Pons (tissue), 1 donor: Measurements from ENCODE around the gene FOSL1.

Source experiments
- DNase-seq: peaks from one replicate; pipeline ENCODE4 v3.0.0-alpha.2; 2016; ENCODE audit warnings: low spot score

FOSL1 gene

DNA sequence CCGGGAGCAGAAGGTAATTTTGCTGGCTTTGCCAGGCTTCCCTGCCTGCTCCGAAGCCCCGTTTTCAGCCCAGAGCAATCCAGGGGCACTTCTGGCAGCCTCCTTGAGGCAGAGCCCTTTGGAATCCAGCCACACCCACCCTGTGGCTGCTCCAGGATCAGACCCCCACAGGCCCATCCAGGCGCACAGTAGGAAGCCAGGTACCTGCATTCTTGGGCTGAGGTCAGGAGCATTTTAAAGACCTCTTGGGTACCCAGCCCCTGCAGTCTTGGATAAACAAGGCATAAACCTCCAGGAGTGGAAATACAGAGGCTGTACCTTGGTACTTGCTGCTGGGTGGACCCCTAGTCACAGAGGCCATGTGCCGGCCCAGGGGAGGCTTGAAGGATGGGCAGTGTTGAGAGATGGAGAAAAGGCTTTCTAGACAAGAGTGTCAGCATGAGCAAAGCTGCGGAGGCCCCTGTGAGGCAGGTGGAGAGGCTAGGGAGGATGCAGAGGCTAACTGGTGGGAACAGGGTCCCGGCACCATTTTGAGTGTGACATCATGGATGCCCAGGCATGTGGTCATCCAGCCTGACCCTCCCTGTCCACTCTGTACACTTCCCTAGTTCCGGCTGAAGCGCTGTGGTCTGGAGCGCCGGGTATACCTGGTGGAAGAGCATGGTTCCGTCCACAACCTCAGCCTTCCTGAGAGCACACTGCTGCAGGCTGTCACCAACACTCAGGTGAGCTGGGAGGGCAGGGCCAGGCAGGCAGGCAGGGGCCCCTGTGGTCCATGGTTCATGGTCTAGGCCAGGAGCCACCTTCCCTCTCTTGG lies 36.1 kb downstream of the FOSL1 start:
- DNase-seq: no peak

DNA sequence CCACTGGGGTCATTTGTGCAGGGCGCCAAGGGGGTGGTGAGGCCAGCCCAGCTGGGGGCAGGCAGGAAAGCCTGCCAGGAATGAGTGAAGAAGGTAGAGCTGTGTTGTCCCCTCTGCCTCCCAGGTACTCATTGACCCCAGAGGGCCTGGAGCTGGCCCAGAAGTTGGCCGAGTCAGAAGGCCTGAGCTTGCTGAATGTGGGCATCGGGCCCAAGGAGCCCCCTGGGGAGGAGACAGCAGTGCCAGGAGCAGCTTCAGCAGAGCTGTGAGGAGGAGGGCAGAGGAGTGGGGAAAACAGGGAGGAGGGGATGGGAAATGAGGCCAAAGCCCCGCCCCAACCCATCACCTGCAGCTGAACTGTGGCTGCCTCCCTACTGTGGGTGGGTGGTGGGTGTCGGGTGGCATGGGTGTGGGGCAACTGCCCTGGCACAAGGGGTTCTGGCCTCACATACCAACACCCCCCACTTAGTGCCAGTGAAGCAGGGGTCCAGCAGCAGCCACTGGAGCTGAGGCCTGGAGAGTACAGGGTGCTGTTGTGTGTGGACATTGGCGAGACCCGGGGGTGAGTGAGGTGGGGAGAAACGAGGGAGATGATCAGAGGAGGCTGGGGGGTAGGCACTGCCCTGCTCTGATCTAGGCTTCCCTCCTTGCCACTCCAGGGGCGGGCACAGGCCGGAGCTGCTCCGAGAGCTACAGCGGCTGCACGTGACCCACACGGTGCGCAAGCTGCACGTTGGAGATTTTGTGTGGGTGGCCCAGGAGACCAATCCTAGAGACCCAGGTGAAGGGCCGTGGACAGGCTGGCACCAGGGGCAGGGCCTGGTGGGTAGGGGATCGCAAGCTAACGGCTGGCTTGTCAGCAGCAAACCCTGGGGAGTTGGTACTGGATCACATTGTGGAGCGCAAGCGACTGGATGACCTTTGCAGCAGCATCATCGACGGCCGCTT lies 37.0 kb downstream of the FOSL1 start:
- no peak for DNase-seq

DNA sequence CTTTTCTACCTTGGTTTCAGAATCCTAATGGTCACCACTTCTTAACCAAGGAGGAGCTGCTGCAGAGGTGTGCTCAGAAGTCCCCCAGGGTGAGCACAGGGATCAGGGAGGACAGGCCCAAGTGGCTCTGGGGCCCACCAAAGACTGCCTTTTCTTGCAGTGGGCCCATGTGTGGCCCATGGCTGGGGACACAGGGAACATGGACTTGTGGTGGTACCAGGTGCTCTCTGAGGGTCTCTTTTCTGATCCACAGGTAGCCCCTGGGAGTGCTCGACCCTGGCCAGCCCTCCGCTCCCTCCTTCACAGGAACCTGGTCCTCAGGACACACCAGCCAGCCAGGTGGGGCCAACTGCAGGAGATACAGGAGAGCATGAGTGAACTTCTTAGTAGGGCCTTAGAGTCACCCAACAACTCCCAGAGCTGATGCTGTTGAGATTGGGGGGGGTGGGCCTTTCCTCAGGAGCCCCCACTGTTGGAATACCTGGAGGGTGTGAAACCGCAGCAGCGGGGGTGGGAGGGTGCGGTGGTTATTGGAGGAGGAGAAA lies 37.9 kb downstream of the FOSL1 start:
- no peak for DNase-seq

DNA sequence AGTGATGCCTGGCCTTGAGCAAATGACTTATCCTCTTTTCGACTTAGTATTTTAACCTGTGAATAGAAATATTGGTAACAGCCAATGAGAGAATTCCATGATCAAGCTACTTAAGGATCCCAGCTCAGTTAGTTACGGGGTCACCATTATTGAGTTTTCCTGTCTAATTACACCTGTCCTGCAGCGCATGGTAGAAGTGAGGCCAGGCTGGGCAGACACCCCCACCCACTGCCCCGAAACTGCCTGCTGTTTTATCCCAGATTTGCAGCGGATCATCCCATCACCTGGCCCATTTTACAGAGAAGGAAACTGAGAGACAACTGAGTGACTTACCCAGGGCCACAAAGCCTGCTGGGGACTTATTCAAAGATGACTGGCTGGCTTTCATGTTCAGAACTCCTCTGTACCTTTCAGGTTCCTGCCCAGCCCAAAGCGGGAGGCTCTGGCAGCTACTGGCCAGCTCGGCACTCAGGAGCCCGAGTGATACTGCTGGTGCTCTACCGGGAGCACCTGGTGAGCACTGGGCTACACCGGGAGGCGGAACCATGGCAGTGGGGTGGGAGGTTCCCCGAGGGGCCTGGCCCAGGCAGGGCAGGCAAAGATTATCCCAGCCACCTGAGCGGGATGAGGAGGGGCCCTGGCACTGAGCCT lies 38.5 kb downstream of the FOSL1 start:
- DNase-seq: no peak

DNA sequence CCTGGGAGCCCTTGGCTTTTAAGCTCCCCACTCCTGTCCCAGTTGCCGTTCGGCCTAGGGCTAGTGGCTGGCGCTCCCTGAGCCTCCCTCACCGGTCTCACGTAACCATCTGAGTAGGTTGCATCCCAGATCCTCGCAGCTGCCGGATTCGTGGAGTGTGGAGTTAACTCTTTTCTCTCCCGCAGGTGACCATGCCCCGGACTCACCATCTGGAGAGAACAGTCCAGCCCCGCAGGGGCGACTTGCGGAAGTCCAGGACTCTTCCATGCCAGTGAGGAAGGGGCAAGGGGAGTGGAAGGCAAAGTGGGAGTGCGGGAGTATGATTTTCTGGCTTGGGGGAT lies 39.1 kb downstream of the FOSL1 start:
- no peak for DNase-seq

DNA sequence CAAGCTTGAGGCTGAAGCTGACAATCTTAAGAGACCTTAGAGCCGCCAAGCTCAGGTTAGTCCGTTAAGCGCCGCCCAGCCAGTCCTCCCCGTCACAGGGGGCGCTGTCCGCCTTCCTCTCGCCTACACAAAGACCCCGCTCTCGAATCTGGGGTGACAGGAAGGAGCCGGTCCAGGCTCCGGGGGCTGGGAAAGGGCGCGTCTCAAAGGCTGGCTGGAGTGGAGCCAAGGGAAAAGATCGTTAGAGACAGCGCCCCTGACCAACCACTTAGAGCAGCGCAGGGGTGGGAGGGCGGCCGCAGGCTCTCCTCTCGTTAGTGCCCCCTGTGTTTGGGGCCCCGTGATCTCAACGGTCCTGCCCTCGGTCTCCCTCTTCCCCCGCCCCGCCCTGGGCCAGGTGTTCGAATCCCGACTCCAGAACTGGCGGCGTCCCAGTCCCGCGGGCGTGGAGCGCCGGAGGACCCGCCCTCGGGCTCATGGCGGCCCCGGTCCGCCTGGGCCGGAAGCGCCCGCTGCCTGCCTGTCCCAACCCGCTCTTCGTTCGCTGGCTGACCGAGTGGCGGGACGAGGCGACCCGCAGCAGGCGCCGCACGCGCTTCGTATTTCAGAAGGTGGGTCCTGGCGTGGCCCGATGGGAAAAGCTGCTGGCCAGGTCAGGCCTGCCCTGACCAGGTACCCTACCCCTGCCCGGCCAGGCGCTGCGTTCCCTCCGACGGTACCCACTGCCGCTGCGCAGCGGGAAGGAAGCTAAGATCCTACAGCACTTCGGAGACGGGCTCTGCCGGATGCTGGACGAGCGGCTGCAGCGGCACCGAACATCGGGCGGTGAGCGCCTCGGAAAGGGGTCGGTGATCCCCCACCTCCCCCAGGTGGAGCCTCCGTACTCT lies 39.7 kb downstream of the FOSL1 start, which contains the start of gene MUS81:
MUS81 (plus strand) TSS at position 156 of the 887 bp plus-strand sequence; CDS start at position 477, 321 bp downstream.
- DNase-seq: peak; percentile 93

DNA sequence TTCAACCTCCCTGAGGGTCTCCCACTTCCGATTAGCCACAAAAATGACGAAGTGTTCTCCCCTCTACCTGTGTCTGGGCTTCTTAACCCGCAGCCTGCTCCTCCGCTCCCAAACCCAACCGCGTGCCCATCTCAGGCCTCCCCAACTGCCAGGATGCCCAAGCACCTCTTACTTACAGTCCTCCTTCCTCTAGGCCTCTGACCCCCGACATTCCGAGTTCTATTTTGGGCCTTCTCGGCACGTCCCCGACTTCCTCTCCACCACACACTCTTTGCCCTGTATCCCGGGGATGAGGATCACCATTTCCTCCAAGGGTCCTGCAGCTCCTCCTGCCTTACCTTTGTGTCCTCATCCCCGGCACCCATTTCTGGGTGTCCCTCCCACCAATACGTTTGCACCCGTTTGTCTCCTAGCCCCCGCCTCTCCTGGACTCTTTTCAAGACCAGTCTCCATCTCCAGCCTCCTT lies 40.3 kb downstream of the FOSL1 start:
- no peak for DNase-seq

DNA sequence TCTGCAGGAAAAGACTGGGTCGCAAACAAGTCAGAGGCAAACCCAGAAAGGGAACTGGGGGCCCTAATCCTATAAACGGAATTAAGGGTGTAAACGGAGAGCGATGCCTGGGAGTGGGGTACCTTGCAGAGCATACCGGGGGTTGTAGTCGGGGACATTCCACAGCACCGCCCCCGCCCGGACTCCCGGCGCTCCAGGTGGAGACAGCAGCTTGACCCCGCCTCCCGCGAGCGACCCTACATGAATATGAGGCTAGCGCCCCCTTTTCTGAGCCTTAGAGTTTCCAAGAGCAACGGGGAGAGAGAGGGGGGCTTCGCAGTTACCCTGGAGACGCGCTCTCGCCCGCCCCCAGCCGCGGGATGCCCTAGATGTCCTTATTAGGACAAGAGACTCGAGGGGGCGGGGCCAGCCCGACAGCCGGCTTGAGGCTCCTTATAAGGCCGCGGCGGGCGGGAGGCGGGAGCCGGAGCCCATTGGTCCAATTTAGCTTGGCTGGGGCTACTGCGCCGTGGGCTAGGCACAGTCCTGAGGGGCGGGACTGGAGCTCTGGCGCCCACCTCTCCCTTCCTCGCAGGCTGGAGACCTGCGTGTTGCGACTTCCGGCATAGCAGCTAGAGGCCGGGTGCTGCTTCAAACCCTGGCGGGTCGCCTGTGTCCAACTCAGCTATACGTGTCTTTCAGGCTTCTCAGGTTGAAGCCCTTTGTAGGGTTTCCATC lies 40.9 kb downstream of the FOSL1 start:
- DNase-seq: peak; percentile 98

DNA sequence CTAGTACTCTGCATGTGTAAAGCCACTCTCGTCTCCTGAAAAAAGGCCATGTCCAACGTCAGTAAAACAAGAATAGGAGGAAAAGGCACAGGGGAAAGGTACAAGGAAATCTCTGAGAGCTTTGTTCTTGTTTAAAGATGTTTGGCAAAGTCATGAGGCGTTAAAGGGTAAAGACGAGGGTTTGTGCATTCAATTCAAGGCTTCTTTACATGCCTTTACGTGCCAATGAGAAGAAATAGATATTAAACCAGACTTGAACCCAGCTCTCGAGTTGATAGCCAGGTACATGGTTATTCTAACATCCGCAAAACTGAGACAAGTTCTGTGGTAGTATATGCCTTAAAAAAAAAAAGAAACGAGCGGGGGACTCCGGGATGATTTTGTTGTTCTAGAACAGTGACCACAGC lies 41.5 kb downstream of the FOSL1 start:
- DNase-seq: peak; percentile 84

DNA sequence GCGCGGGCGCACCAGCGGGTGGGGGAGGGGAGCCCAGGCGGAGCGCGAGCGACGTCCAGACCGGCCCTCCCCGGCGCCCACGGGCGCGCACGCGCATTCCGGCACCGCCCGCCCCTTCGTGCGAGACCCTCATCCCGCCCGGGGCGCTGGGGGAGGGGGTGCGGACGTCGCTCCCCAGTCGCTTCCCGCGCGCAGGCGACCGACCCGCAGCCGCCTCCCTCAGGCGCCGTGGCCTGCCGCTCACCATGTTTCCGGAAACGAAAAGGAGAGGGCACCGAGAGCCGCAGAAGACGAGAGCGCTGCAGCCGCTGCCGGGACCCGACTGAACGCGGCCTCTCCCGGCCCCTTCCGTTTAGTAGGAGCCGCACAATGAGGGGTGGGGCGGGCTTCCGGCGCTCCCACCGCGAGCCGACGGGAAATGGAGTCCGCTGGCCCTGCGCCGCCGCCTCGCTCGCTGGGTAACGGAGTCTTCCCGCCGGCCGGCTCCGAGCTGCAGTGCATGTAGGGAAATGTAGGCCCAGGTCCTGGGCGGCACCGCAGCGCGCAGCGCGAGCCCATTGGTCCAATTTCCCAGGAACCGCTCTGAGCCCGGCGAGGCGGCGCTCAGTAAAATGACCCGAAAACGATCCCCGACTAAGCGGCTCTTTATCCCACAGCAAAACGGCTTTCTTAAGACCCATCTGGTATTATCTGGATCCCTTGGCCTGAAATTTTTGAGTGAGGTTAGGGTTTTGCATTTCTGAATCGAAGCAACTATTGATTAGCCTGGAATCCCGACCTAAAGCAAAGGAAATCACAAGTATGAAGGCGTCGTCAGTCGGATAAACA lies 42.1 kb downstream of the FOSL1 start, which contains the start of gene CFL1:
CFL1 (minus strand) TSS at position 328 of the 828 bp plus-strand sequence; CDS start at position 247, 81 bp downstream.
- DNase-seq: peak; percentile 95

DNA sequence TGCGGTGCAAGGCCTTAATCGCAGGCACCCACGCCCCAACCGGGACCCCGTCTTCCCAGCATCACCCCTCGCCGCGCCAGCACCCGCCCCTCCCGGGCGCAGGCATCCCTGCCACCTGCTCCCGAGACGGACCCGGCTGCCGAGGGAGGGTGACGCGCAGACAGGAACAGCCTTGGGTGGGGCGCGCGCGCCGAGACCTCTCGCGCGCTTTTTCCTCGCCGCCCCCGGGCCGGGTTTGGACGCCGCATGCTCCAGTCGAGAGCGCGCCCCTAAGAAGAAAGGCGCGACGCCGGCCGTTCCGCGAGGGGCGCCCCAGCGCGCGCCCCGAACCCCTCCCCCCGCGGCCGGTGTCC lies 42.7 kb downstream of the FOSL1 start:
- no peak for DNase-seq

DNA sequence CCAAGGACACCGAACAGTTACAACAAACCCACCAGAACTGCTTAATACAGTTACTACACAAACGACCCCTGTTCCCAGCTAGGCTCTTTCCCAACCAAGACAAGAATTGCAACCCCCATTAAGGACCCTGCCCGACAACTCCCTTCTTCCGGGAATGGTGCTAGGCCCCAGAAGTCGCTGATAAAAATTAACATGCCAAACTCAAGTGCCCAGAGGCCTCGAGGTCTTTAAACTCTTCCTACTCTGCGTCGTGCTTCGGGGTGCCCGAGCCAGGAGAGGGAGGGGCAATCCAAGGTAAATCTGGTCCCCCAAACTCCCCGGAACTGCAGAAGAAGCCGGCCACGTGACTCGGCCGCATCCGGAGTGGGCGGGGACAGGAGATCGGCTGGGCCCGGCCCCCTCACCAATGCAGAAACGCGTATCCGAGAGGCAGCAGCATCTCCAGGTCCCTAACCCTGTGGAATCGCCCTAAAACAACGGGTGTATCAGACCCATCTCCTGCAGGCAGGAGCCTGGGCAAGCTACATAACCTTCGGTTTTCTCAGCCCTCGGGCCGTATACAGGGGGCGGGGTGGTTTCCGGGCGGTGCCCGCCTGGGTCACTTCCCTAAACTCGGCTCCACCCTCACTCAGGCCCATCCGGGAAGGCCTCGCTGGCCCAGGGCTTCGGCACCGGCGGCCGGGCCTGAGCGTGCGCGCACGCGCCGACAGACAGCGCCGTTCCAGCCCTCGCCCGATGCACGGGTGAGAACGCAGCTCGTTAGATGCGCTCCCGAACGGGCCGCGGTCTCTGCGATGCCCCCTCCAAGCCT lies 43.3 kb downstream of the FOSL1 start:
- DNase-seq: peak; percentile 75

DNA sequence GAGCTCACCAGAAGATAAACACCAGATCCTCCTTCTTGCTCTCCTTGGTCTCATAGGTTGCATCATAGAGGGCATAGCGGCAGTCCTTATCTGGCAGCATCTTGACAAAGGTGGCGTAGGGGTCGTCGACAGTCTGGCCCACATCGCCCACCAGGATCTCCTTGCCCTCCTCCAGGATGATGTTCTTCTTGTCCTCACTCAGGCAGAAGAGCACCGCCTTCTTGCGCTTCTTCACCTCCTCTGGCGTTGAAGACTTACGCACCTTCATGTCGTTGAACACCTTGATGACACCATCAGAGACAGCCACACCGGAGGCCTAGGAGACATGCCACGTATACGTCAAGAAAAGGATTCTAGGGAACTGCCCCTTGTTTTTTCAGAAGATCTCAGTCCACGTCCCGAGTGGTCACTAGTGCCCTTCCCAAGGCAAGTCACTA lies 44.2 kb downstream of the FOSL1 start:
- DNase-seq: no peak

DNA sequence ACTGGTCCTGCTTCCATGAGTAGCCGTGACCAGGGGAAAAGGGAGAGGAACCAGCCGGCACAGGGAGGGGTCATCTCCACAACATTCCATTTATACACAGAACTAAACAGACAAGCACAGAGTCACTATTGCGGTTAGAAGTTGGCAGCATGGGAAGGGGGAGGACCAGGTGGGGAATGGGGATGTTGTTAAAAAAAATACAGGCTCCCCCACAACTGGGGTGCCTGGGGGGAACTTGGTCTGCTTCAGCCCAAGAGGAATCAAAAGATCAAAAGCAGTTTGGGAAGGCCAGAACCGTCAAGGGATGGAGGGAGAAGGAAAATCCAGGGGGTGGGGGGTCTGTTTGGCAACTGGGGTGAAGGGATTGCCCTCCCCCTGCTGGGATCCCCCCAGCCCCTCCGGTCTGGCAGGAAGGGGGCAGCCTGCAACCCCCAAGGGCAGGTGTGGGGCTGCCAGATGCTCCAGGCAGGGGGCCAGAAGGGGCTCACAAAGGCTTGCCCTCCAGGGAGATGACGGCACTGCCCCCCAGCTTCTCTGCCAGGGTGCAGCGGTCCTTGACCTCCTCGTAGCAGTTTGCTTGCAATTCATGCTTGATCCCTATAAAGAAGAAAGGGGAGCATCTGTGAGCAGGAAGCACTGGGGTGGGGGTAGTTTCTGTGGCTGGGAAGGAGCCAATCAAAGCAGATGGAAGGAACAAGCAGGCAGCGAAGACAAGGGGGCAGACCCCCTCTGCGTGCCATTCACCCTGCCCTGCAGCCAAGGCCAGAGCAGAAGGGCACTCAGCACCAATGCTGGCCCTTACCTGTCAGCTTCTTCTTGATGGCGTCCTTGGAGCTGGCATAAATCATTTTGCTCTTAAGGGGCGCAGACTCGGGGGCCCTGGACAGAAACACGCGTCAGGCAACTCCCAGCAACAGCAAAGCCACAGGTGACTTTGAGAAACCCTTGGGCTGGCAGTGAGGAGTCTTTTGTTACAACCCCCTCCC lies 45.0 kb downstream of the FOSL1 start:
- DNase-seq: no peak

DNA sequence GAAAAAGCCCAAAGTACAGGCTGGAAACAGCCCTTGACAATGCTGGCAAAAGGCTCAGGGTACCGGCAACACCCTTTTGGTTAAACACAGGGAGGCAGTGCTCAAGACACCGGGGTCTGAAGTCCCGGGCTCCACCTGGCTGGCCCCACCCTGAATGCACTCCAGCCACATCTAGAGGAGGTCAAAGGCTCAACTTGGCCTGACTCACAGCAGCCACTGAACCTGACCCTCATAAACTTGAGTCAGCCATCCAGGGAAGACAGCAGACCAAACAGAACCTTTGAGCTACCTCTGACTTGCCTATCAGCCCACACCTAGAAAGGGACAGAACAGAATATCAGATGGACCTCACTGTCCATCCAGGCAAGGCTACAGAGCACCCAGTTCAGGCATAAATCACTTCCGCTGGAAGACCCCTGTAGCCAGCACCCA lies 46.0 kb downstream of the FOSL1 start:
- DNase-seq: no peak

DNA sequence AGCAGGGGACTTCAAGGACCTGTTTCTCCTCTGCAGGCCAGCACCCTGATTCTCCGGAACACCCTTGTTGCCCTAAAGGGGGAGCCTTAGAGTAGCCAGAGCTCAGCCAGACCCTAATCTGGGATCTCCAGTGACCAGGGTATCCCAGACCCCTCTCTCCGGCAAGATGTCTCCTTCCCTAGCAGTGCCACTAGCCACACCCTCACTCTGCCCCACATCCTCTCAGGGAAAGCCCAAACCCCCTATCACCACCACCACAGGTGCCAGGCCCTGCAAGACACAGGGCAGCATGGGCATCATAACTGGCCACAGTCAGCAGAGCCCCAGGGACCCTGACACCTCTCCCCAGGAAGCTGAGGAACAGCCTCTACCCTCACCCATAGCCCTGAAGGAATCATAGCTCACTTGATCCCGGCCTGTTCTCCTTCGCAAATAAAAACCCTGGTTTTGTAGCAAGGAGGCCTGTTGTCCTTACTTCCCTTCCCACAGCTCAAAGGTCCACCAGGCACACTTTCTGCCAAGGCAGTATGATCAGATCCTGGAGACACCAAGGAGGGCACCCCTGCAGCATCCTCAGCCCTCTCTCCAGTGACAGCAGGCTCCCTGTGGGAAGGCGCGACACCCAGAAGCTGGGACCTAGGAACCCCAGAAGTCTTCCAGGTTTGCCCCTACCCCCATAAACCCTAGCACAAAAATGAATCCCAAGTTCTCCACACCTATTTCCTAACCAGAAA lies 46.8 kb downstream of the FOSL1 start:
- DNase-seq: no peak
